NT2/D1 (cell line): Measurements from ENCODE around the gene CTTNBP2.

ENCODE experiments used
- YY1 ChIP-seq: IDR thresholded peaks from 2 replicates; pipeline ENCODE4 v1.6.1; 2011; ENCODE audit not compliant: insufficient read length, insufficient read depth
- ZNF274 ChIP-seq: IDR thresholded peaks from 2 replicates; pipeline ENCODE4 v1.6.1; 2011; ENCODE audit warnings: mild to moderate bottlenecking, low read depth, low read length

GRCh38 chr7:117731455-117731854 lies 141.8 kb downstream of the CTTNBP2 start:
- TF ChIP-seq ZNF274 (no peak), YY1 (no peak)
